Islet of Langerhans (tissue), 1 donor: ENCODE results near the gene HS2ST1.
"Not testable (repeated sequence)": the region's sequence is repeated elsewhere in the genome, so short reads cannot be mapped to it uniquely, and the experiment has no call there.

ENCODE experiments used
- FAIRE-seq: peaks from one replicate; lab custom pipeline; 2011; peaks lifted over from hg19 to GRCh38; lab: Jason Lieb, UNC

Gene HS2ST1

DNA sequence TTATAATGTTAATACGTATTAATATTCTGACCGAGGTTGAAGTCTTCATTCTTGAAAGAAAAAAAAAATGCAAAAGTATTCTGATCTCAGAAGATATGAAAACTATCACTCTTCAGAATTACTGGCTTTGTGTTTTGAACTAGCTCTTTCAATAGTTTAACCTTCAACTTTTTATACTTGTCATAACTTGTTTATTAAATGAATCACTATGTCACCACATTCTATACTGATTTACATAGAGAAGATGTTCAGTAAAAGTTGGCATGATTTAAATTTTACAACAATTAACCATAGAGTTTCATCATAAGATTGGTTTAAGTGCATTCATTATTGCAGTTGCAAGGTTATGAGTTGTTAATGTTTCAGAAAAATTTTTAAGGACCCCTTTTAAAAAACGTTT lies 57.3 kb downstream of the HS2ST1 start:
- peak; percentile 74 for FAIRE-seq

DNA sequence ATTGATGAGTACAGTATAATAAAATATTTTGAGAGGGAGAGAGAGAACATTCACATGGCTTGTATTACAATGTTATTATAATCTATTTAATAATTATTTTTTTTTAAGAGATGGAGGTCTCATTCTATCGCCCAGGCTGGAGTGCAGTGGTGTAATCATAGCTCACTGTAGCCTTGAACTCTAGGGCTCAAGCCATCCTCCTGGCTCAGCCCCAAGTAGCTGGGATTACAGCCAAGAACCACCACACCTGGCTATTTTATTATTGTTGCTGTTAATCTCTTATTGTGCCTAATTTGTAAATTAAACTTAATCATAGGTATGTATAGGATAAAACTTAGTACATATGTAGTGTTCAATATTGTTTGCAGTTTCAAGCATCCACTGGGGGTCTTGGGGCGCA lies 57.8 kb downstream of the HS2ST1 start:
- no peak for FAIRE-seq

- FAIRE-seq = peak; percentile 21
Measured at GRCh38 chr1:86975993-86976550, 61.6 kb downstream of the HS2ST1 start.

GRCh38 chr1:86976664-86977063 lies 62.2 kb downstream of the HS2ST1 start:
- FAIRE-seq = no peak

DNA sequence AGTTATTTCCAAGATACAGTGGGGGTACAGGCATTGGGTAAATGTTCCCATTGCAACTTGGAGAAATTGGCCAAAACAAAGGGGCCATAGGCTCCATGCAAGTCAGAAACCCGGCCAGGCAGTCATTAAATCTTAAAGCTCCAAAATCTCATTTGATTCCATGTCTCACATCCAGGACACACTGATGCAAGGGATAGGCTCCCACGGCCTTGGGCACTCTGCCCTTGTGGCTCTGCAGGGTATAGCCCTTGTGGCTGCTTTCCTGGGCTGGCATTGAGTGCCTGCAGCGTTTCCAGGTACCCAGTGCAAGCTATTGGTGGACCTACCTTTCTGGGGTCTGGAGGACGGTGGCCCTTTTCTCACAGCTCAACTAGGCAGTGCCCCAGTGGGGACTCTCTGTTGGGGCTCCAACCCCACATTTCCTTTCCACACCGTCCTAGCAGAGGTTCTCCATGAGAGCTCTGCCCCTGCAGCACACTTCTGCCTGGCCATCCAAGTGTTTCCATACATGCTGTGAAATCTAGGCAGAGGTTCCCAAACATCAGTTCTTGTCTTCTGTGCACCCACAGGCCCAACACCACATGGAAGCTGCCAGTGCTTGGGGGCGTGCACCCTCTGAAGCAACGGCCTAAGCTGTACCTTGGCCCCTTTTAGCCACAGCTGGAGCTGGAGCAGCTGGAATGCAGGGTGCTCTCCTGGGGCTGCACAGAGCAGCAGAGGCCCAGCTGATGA lies 67.2 kb downstream of the HS2ST1 start:
- no peak for FAIRE-seq

DNA sequence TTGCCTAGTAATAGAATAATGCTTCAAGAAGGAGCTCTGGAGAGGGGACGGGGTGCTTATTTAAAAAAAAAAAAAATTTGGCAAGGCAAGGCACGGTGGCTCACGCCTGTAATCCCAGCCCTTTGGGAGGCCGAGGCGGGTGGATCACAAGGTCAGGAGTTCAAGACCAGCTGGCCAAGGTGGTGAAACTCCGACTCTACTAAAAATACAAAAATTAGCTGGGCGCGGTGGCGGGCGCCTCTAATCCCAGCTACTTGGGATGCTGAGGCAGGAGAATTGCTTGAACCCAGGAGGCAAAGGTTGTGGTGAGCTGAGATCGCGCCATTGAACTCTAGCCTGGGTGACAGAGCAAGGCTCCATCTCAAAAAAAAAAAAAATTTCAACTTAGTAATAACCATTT lies 69.2 kb downstream of the HS2ST1 start:
- not testable (repeated sequence) for FAIRE-seq

GRCh38 chr1:86987446-86987845 lies 73.0 kb downstream of the HS2ST1 start:
- no peak for FAIRE-seq

DNA sequence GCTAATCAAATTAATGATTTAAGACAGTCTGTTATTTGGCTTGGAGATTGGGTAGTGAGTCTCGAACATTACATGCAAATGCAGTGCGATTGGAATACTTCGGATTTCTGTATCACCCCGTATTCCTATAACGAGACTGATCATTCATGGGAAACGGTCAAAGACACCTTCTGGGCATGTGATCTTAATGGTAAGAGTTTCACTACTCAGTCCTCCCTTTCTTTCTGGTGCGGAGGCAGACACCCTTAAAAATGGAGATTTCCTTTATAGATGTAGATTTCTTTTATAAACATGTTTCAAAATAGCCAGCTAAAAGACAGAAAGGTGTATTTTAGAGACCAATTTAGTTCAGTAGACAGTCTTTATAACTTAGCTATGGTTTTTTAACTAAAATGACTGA lies 74.4 kb downstream of the HS2ST1 start:
- no peak for FAIRE-seq

GRCh38 chr1:86989690-86990089 lies 75.3 kb downstream of the HS2ST1 start:
- FAIRE-seq = not testable (repeated sequence)

DNA sequence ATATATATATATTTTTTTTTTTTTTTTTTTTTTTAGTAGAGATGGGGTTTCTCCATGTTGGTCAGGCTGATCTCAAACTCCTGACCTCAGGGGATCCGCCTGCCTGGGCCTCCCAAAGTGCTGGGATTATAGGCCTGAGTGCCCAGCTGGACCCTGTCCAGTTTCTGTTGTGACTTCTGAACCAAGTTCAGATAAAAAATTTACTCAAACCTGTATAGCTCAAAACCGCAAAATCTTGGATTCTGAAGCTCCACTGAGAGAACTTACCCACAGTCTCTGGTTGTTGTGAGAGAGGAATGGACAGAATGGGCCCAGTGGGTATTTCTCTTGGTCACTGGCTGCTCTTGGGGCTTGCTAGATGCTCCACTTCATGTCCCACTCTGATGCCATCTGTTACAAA lies 76.4 kb downstream of the HS2ST1 start:
- FAIRE-seq = no peak

DNA sequence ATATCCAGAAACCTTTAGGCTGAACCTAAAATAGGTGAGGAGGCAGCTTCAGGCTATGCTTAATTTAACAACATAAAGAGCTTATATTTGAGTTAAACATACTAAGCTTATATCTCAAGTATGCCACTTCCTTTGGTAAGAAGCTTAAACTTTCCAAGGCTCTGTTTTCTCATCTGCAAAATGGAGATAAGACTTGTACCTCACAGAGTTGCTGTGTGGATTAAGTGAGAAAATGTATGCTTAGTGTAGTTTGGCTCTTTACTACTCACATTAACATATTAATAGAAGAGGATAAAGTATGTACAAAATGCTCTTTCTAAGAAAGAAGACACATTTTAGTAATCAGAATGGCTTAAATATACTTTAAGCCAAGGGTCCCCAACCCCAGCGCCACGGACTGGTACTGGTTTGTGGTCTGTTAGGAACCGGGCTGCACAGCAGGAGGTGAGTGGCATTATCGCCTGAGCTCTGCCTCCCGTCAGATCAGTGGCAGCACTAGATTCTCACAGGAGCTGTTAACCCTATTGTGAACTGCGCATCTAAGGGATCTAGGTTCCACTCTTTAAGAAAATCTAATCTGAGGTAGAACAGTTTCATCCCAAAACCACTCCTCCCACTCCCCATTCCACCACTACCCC lies 77.2 kb downstream of the HS2ST1 start:
- no peak for FAIRE-seq

DNA sequence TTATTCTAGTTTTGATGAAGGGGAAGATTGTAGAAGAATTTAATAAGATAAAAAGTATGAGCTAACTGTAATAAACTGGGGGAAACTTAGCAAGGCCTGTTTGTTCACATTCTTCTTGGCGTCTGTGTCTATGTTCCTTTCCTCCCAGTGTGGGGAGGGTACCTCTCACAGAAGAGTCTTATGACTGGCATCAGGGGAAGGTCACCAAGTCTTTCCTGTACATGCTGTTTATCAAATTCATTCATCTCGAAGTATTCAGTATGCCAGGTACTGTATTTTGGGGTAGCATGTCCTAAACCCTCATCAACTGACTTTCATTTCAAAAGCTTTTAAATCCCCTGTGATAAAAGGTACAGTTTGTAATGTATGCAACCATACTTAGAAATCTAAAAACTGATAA lies 78.4 kb downstream of the HS2ST1 start:
- no peak for FAIRE-seq

- no peak for FAIRE-seq
Measured at GRCh38 chr1:86993269-86993985, 79.0 kb downstream of the HS2ST1 start.

GRCh38 chr1:86994061-86994460 lies 79.6 kb downstream of the HS2ST1 start:
- no peak for FAIRE-seq

GRCh38 chr1:86997538-86997937 lies 83.1 kb downstream of the HS2ST1 start:
- no peak for FAIRE-seq

DNA sequence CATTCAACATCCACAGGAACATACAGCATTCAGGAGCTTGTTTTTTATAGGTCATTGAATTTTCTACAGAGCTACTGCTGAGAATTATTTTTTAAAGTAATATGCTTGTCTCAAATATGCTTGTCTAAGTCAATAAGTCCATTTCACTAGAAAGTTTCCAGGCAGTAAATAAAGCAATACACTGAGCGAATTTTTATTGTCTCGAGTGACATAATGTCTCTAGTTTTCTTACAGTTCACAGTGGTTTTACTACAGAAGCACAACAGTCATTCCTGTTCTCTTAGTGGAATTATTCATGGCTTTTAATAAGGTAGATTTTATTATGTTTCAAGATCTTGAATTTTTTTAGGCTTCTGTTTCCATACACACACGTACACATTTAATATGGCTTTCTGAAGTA lies 83.8 kb downstream of the HS2ST1 start:
- FAIRE-seq = no peak

GRCh38 chr1:86998727-86999126 lies 84.3 kb downstream of the HS2ST1 start:
- no peak for FAIRE-seq

DNA sequence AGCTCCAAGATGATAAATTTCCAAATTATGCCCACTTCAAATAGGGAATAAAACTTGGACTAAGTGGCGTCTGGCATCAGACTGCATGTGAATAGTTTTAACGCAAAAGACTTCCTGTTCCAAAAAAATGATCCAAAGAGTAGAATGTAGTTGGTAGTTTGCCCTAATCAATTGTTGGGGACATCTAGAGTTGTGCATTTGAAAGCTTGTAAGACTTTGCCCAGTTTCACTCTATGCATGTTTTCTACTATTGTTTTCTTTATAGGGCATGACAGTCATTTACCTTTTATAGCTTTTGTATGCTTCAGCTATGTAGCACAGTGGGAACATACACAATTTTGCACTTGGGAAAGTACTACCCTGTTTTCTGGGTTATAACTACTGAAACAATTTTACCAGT lies 86.0 kb downstream of the HS2ST1 start:
- FAIRE-seq = no peak

GRCh38 chr1:87004857-87005256 lies 90.4 kb downstream of the HS2ST1 start:
- no peak for FAIRE-seq

GRCh38 chr1:87007323-87007722 lies 92.9 kb downstream of the HS2ST1 start:
- no peak for FAIRE-seq

DNA sequence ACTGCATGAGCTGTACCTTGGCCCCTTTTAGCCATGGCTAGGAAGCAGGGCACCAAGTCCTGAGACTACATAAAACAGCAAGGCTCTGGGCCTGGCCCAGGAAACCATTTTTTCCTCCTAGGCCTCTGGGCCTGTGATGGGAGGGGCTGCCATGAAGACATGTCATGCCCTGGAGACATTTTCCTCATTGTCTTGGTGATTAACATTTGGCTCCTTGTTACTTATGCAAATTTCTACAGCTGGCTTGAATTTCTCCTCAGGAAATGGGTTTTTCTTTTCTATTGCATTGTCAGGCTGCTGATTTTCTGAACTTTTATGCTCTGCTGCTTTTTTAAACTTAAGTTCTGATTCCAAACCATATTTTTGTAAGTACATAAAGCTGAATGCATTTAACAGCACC lies 99.0 kb downstream of the HS2ST1 start:
- not testable (repeated sequence) for FAIRE-seq

DNA sequence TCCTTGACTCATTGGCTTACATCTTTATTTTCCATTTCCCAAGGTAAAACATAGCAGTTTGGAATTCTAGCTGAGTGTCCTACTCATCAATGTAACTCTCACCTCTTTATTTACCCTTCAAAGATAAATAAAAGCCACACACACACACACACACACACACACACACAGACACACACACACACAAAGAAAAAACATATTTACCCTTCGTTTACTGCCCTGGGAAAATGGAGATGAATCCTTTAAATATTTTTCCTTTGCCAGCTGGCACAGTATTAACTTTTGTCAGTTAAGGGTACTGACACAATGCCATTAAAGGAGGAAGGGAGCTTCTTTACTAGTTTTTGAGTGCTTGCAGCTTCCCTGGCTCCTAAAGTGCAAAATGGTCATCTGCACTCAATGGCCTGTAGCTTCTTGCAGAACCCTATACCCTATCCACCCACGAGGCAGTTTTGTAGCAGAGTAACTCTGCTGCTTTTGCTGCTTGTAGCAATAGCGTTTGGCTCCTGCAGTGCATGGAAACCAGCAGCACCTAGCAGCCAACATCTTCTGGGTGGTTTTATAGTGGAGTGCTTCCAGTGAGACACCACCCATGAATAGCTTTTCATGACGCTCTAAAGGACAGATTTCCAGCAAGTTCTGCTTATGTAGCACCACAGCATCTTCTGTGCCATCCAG lies 103.7 kb downstream of the HS2ST1 start:
- FAIRE-seq = no peak

DNA sequence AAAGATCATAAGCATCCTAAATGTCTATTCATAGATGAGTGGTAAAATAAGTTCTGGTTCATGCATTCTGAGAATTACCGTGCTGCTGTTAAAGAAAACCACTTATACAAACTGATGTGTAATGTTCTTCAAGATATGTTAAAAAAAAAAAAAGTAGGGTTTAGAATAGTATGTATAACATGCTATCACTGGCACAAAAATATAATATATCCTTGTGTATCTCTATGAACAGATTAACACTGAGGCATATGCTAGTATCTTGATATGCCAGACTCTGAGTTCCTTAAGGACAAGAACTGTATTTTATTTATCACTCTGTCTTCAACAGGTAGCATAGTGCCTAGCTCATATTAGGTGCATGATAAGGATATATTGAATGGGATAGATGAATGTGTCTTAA lies 108.9 kb downstream of the HS2ST1 start:
- FAIRE-seq = no peak
